PC-9 (cell line): ENCODE measurements around the gene ADAMTS10.

Experiments used
- CTCF ChIP-seq: fragments of 200-600 bp; sonication (generic); conservative IDR thresholded peaks from 2 replicates; pipeline ENCODE4 v1.6.1; 2017; ENCODE audit warnings: mixed run types, antibody characterized with exemption, mild to moderate bottlenecking, moderate library complexity
- EZH2 ChIP-seq: fragments of 200-600 bp; sonication (generic); IDR thresholded peaks from 2 replicates; pipeline ENCODE4 v1.8.0; 2017; ENCODE audit warnings: antibody characterized with exemption, low read depth

GRCh38 chr19:8571006-8571411, 39.5 kb downstream of the ADAMTS10 start:
- TF ChIP-seq CTCF = no peak
- no peak for TF ChIP-seq EZH2
